PFSK-1 (cell line): ENCODE measurements around the gene CLEC16A.

ENCODE experiments used
- FOXP2 ChIP-seq: optimal IDR thresholded peaks from 2 replicates; pipeline ENCODE3; 2011; ENCODE audit warnings: borderline replicate concordance, control low read depth, inconsistent platforms; ENCODE audit not compliant: insufficient read depth; ENCODE audit errors: extremely low read length, extremely low read depth
- POLR2AphosphoS5 ChIP-seq: IDR thresholded peaks from 2 replicates; pipeline ENCODE4 v1.6.1; 2012; ENCODE audit warnings: low read depth, mild to moderate bottlenecking, control low read depth, low read length, moderate library complexity
- REST ChIP-seq, 2 experiments: IDR thresholded peaks; 2 replicates each; pipeline versions ENCODE4 v1.6.1 to v1.8.0; 2011 to 2012; ENCODE audit warnings: low read depth in 2 of 2, low read length in 2 of 2, control low read depth in 1 of 2, inconsistent platforms in 1 of 2, mild to moderate bottlenecking in 1 of 2, moderate library complexity in 1 of 2; ENCODE audit not compliant: insufficient read depth in 1 of 2
- SIN3A ChIP-seq: IDR thresholded peaks from 2 replicates; pipeline ENCODE4 v1.6.1; 2012; ENCODE audit warnings: mild to moderate bottlenecking, low read length, moderate library complexity, borderline replicate concordance; ENCODE audit not compliant: insufficient read depth
- TAF1 ChIP-seq: IDR thresholded peaks from 2 replicates; pipeline ENCODE4 v1.6.1; 2012; ENCODE audit warnings: low read length, control low read depth, borderline replicate concordance; ENCODE audit not compliant: insufficient read depth

The CLEC16A gene

GRCh38 chr16:10921536-10922327 lies 22.6 kb upstream of the CLEC16A start:
- no peak for TF ChIP-seq REST (IDR thresholded peaks at IDR 0.05; ENCODE audit: insufficient read depth in 1 of 2, low read depth in 2 of 2, low read length in 2 of 2)

GRCh38 chr16:10922328-10923145 lies 21.8 kb upstream of the CLEC16A start:
- no peak for TF ChIP-seq FOXP2
- TF ChIP-seq REST (IDR thresholded peaks at IDR 0.05; ENCODE audit: insufficient read depth in 1 of 2, low read depth in 2 of 2, low read length in 2 of 2): no peak
- no peak for TF ChIP-seq TAF1
- no peak for TF ChIP-seq SIN3A
- TF ChIP-seq POLR2AphosphoS5: no peak

DNA sequence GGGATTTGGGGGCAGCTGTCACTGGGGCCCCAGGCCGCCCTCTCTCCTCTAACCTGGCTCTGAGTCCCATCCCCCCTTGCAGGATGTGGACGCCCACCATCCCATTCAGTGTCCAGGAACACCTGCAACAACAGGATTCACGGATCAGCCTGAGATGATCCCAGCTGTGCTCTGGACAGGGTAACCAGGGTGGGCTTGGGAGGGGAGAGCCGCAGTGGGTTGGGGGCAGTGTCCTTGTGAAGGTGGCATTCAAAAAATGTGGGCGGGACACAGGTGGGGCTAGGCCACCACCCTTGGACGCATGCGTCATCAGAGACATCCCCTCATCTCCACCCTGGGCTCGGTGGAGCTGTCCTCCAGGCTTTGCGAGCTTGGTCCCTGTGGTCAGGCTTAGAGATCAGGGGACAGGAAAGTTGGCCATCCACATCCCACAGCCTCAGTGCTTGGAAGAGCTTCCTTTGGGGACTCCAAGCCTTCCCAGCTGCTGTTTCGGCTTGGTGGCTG lies 21.2 kb upstream of the CLEC16A start:
- TF ChIP-seq SIN3A: no peak
- TF ChIP-seq TAF1: no peak
- TF ChIP-seq REST (IDR thresholded peaks at IDR 0.05; ENCODE audit: insufficient read depth in 1 of 2, low read depth in 2 of 2, low read length in 2 of 2): no peak
- no peak for TF ChIP-seq FOXP2
- TF ChIP-seq POLR2AphosphoS5: no peak

- TF ChIP-seq REST (IDR thresholded peaks at IDR 0.05; ENCODE audit: insufficient read depth in 1 of 2, low read depth in 2 of 2, low read length in 2 of 2) (no peak), SIN3A (no peak)
Observed at GRCh38 chr16:10923650-10924214, 20.6 kb upstream of the CLEC16A start.
